GM19395 (cell line): Measurements from ENCODE around the gene IKBKE.

ENCODE experiments used
- ATAC-seq: cut with Tn5 transposase; IDR thresholded peaks from one replicate; pipeline ENCODE4 v1.9.1; 2021; ENCODE audit warnings: mild to moderate bottlenecking, moderate library complexity; ENCODE audit not compliant: unreplicated experiment

IKBKE gene

GRCh38 chr1:206511362-206512057 lies 41.2 kb downstream of the IKBKE start:
- no peak for ATAC-seq

- ATAC-seq = no peak
Observed at GRCh38 chr1:206512058-206512850, 42.0 kb downstream of the IKBKE start.

DNA sequence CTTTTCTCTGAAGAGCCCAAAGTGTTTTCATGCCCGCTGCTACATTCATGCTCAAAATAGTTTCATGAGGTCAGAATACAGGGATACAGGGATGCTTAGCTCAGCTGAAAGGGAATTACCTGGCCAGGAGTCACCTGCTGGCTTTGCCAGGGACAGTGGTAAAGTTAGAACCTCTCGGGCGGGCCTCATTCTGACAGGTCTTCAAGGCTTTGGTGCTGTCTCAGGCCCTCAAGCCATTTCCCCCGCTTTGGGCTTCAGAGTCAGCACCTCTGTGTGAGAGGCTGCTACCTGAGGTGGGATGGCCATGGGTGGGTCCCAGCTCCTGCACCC lies 42.5 kb downstream of the IKBKE start:
- no peak for ATAC-seq

DNA sequence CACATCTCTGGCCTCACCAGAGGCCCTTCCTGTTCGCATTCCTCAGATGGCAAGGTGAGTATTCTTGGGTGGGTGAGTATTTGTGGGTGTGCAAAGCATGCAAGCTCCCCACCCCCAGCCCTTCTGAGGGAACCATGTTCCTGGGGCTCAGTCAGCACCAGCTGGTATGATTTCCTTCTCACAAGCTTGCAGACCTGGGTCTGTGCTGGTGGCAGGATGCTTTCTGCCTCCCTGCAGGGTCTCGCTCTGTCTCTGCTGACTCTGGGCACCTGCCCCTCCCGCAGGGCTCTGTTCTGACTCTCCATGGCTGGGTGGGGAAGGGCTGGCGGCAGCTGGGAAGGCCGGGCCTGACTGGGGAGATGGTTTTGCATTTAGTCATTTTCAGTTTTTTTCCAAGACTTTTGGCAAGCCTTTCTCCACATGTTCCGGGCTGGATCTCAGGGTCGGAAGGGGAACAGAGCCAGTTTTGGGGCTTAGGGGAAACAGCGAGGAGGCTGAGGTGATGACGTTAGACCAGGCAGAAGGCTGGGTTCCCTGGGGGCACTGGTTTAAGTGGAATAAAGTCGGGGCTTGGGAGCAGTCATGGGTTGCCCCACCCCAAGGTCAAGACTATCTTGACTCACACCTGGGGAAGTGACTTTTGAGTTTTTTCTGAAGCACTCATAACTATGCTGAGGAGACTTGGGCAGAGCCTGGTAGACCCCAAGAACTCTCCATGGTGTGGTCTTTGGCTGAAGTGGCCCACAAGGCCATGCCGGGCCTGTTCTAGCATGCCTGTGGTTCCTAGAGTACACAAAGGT lies 43.2 kb downstream of the IKBKE start:
- no peak for ATAC-seq

DNA sequence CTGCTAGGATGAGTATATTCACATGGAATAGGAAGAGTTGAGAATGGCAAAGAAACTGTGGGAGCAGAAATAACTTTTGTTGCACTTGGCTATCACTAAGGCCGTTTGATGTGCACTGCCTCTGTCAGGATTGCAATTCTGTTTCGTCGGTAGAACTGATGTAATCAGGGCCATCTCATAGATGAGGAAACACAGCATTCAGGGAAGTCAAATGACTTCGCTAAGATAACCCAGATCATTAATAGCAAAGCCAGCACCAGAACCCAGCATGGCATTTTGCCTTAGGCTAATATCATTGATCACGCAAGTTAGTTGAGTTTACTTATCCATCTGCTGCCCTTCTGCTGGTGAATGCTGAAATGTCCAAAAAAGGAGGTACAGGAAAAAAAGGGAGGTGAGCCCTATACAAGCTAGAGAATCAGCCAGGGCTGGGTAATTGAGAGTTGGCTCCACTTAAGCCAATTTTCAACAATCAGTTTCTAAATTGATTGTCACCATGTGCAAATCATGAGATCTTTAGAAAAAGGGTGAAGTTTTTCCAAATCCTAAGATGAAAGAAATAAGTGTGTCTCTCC lies 44.6 kb downstream of the IKBKE start:
- ATAC-seq = no peak

GRCh38 chr1:206516728-206516990 lies 46.4 kb downstream of the IKBKE start:
- ATAC-seq = no peak

GRCh38 chr1:206517784-206518183 lies 47.5 kb downstream of the IKBKE start:
- ATAC-seq = no peak

DNA sequence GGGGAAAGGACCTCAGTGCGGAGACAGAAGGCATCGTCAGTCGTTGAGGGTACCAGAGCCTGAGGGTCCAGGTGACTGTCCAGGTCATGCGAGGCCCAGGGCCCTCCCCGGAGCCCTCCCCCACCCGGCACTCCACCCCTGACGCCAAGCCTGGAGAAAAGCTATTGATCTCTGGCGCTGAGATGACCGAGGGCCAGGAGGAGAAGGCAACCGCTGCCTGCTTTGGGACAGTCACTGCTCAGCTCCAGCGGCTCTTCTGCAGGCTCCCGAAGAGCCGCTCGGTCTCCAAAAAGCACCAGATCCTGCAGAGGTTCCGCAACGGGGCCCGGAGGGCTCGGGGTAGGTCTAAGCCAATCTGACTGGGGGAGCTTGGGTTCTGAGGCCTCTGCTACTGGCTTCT lies 47.9 kb downstream of the IKBKE start:
- no peak for ATAC-seq

DNA sequence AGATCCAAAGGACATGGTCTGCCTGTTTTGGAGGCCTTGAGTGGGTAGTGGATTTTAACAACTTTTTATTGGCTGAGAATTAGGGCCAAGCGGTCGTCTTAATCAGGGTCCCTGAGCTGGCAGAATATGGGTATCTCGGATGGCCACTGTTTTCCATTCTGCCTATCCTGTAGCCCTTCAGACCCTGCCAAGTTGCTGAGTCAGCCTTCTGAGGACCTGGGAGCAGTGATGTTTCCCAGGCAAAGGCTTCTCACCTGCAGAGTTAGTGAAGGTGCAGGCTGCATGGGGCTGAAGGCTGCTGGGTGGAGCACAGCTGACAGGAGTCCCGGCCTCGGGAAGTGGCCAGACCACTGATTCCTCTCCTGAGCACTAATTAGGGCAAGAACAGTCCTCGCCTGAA lies 48.5 kb downstream of the IKBKE start:
- ATAC-seq = no peak

GRCh38 chr1:206521127-206521526 lies 50.9 kb downstream of the IKBKE start:
- no peak for ATAC-seq

DNA sequence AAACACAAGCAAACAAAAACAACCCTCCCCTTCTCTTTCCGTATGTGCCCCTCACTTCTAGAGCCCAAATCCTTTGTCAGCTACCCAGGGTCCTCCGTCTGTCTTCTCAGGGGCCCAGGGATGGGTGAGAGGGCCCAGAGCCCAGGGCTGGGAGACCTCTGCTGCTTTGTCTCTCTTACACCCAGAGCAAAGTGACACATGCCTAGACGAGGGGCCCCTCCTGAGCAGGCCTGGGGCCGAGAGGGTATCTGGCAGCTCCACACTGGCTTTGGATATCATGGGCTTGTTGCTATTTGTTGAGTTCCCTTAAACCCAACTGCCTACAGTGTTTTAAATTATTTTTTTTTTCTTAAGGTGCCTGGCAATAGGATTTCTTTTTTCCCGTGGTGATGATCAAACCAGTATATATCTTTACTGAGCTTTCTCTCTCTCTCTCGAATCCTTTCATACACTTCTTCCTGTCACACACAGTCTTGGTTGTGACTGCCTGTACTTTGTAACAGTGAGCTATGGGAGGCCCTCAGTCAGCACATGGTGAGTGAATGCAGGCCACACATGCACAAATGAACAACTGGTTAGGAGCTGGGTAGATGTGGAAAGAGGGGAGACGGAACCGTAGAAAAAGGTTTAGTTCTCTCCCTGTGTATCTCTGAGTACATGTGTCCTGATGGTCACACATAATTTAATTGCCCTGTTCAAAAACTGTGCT lies 51.6 kb downstream of the IKBKE start:
- ATAC-seq = no peak

- ATAC-seq = no peak
Observed at GRCh38 chr1:206524739-206525364, 54.6 kb downstream of the IKBKE start.

DNA sequence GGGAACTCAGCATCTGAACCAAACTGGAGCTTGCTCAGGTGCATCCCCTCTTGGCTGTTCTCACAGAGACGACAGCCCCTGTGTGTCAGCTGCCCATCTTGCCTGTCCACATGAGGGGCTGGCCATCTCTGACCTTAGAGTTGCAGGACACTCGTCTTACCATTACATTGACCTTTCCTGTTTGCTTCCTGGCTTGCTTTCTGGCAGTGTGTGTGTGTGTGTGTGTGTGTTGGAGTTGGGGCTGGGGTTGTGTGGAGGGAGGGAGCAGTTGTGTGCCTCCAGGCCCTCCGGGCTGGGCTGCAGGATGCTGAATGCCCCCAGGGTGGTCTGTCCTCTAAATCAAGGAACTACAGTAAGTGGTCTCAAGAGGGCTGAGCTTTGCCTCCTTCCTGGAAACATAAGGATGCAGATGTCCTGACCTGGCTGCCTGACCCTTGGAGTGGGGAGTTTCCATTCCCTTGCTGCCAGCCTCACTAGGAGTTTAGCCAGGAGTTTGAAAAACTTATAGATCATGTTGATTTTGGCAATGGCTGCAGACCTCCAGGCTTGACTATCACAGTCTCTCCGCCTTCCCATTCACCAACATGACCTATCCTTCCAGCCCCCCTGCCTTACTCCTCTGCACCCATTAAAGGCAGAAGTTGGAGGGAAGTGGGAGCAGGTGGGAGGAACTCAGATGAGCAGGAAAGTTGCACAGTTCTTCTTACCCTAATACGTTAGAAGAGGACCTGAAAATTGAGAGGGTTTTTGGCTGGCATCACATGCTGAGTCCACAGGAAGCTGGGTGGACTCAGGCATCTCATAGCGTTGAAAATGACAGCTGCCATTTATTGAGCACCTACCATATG lies 56.0 kb downstream of the IKBKE start:
- no peak for ATAC-seq

DNA sequence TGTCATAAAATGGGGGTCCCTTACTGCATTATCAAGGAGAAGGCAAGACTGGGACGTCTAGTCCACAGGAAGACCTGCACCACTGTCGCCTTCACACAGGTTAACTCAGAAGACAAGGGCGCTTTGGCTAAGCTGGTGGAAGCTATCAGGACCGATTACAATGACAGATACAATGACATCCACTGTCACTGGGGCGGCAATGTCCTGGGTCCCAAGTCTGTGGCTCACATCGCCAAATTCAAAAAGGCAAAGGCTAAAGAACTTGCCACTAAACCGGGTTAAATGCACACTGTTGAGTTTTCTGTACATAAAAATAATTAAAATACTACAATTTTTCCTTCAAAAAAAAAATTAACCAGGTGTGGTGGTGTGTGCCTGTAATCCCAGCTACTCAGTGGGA lies 59.1 kb downstream of the IKBKE start:
- ATAC-seq = no peak

- no peak for ATAC-seq
Observed at GRCh38 chr1:206532368-206532767, 62.1 kb downstream of the IKBKE start.

DNA sequence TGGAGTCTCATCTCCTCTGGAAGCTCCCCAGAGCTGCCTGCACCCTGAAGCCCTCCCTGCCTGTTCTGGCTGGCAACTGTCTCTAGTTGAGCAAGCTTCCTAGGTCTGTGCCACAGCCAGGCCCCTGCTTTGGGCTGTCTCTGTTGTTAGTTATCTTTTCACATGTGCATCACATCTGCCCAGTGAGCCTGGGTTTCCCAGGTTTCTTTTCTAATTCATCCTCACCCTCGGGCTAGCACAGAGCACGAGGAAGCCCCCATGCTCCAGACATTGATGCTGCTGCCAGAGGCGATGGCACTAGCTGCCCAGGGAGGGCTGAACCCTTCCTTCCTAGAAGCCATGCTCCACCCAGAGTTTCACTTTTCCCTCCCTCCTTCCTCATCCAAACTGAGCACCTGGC lies 64.3 kb downstream of the IKBKE start:
- ATAC-seq = no peak

DNA sequence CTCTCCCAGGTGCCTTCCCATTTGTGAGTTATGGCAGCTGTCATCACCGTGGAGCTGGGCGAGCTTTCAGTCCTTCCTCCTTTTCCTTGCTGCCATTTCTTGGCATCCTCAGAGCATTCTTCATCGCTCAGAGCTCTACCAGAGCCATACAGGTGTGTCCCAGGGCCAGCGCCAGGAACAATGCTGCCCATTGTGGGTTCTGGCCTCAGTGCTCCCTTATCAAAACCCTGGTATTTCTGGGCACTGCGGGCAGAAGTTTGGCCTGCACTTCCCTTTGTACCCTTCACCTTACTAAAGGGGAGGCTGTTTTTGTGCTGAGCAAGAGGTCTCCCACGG lies 65.5 kb downstream of the IKBKE start:
- no peak for ATAC-seq

DNA sequence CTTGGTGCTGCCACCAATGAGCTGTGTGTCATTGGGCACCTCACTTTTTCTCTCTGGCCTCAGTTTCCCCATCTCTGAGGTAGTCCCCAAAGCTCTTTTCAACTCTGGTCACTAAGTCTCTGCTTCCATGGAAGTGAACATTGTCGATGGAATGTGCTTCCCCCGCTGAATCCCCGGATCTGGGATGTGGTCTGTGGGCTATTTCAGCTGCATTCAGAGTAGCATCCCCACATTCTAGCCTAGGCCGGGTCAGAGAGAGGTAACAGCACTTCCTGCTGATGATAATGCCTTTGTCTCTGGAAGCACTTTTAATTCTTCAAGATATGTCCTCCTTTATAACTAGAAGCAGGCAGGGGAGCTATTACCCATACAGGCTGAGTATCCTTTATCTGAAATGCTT lies 66.9 kb downstream of the IKBKE start:
- ATAC-seq = no peak

GRCh38 chr1:206538086-206538770 lies 68.0 kb downstream of the IKBKE start:
- ATAC-seq = no peak
